ENCODE results near the gene SARS1.

Gene SARS1

DNA sequence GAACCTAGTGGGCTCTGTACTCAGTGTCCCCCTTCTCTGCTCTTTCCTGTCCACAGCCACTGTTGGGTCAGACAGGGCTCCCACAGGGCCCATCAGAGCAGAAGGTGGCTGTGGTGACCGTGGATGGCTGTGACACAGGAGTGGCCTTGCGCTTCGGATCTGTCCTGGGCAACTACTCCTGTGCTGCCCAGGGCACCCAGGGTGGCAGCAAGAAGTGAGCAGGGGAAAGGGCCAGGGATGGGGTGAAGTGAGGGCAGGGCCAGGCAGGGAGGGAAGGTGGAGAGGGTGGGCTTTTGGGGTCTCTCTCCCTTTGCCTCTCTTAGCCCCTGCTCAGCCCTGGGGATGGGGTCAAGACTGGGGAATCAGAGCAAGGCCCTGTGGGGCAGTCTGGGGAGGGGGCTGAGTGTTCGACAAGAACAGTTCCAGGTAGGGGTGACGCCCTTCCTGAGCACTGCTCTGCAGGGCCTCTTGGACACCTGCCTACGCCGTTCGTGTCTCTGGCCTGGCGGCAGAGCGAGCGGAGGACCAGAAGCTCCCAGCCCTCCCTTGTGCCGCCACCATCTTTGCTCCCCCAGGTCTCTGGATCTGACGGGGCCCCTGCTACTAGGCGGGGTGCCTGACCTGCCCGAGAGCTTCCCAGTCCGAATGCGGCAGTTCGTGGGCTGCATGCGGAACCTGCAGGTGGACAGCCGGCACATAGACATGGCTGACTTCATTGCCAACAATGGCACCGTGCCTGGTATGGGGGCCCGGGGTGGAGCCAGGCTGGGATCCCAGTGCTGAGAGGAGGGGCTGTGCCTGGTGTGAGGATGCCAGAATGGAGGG is 48.7 kb downstream of the SARS1 start:
- DNase-seq (ENCODE audit: low read depth), result no peak

DNA sequence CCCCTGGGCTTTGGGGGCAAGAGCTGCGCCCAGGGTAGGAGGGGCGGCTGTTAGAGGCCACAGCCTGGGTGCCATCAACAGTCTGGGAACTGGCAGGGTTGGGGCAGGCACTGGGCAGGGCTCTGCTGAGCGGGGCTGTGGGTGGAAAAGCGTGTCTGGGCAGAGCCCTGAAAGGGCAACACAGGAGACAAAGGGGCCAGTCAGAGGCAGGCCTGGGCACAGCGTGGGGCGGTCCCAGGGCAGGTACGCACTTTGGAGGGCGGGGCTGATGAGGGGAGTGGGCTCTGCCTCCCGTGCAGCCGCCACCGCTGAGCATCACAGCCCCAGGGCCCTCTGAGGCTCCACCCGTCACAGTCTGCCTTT is 49.5 kb downstream of the SARS1 start:
- DNase-seq (ENCODE audit: low read depth), result no peak

DNA sequence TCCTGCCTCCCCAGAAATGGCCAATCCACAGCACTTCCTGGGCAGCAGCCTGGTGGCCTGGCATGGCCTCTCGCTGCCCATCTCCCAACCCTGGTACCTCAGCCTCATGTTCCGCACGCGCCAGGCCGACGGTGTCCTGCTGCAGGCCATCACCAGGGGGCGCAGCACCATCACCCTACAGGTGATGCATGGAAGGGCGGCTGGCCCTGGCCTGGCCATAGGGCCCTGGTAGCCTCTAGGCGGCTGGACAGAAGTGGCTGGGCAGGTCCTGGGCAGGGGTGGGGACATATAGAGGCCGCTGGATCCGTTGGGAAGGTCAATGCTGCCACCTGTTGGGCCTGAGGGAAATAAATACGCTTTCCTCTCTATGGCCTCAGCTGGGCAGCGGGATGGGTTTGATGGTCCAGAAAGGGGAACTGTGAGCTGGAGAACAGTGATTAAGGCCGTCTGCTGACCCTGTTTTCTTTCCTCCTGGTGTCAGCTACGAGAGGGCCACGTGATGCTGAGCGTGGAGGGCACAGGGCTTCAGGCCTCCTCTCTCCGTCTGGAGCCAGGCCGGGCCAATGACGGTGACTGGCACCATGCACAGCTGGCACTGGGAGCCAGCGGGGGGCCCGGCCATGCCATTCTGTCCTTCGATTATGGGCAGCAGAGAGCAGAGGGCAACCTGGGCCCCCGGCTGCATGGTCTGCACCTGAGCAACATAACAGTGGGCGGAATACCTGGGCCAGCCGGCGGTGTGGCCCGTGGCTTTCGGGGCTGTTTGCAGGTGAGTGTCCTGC is 50.1 kb downstream of the SARS1 start:
- peak; percentile 60 for DNase-seq (ENCODE audit: low read depth)

DNA sequence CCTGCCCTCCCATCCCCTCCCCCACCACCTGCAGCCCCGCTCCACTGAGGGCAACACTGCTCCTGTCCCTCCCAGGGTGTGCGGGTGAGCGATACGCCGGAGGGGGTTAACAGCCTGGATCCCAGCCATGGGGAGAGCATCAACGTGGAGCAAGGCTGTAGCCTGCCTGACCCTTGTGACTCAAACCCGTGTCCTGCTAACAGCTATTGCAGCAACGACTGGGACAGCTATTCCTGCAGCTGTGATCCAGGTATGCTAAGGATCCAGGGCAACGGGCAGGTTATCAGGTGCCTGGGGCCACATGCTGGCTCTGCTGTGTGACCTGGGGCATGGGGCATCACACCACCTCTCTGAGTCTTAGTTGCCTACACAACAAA is 50.6 kb downstream of the SARS1 start:
- DNase-seq (ENCODE audit: low read depth), result no peak

DNA sequence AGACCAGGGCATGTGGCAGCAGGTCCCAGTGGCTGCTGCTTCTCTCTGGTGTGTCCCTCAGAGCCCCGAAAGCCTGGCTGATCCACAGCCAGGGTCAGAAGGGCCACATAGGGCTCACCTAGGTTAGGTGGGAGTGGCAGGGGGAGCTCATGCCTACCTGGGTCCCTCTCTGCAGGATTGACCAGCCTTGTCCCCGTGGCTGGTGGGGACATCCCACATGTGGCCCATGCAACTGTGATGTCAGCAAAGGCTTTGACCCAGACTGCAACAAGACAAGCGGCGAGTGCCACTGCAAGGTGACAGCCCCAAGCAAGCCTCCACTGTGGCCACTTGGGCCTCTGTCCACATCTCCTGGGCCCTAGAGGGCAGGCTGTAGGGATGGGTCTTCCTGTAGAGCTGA is 51.3 kb downstream of the SARS1 start:
- no peak for DNase-seq (ENCODE audit: low read depth)

DNA sequence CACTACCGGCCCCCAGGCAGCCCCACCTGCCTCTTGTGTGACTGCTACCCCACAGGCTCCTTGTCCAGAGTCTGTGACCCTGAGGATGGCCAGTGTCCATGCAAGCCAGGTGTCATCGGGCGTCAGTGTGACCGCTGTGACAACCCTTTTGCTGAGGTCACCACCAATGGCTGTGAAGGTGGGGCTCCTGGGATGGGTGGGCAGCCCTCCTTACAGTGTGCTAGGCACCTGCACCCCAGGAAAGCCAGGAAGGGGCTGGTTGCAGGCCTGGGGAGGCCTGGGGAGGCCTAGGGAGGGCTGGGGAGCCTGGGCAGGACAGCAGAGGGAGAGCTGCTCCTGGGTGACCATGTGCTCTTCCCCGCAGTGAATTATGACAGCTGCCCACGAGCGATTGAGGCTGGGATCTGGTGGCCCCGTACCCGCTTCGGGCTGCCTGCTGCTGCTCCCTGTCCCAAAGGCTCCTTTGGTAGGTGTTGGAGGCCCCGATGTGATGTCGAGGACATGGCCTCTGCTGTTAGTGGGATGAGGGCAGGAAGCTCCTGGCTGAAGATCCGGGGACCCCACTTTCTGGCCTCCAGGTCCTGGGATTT is 52.1 kb downstream of the SARS1 start:
- DNase-seq (ENCODE audit: low read depth), result no peak

DNA sequence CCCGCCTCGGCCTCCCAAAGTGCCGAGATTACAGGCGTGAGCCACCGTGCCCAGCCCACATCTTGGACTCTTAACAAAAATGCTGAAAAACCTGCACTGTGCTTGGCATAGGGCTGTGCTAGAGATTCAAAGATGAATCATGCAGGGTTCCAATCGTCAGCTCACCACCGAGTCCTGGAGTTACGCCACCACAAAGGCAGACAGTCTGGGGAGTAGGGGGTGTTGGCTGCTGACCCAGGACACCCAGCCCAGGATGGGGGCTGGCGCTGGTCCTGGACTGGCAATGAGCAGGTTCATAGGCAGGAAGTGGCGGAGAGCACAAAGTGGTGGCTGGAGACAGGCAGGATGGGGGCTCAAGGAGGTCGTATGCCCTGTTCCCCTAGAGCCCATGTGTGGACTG is 53.2 kb downstream of the SARS1 start:
- DNase-seq (ENCODE audit: low read depth), result no peak

DNA sequence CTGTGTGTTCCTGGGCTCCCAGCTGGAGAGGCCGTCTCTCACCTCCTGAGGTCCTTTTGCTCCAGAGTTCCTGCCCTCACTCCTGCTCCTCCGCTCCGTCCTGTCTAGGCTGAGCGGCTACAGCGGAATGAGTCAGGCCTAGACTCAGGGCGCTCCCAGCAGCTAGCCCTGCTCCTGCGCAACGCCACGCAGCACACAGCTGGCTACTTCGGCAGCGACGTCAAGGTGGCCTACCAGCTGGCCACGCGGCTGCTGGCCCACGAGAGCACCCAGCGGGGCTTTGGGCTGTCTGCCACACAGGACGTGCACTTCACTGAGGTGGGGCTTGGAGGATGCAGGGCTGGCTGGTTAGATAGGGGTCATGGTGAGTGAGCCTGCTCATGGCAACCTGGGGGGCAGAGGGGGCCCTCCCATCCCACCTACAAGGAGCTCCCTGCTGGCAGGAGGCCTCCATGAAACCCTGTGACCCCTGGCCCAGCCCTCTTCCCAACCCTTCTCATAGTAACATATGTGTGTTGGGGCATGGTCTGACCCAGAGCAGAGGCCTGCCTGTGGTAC is 54.1 kb downstream of the SARS1 start:
- no peak for DNase-seq (ENCODE audit: low read depth)

DNA sequence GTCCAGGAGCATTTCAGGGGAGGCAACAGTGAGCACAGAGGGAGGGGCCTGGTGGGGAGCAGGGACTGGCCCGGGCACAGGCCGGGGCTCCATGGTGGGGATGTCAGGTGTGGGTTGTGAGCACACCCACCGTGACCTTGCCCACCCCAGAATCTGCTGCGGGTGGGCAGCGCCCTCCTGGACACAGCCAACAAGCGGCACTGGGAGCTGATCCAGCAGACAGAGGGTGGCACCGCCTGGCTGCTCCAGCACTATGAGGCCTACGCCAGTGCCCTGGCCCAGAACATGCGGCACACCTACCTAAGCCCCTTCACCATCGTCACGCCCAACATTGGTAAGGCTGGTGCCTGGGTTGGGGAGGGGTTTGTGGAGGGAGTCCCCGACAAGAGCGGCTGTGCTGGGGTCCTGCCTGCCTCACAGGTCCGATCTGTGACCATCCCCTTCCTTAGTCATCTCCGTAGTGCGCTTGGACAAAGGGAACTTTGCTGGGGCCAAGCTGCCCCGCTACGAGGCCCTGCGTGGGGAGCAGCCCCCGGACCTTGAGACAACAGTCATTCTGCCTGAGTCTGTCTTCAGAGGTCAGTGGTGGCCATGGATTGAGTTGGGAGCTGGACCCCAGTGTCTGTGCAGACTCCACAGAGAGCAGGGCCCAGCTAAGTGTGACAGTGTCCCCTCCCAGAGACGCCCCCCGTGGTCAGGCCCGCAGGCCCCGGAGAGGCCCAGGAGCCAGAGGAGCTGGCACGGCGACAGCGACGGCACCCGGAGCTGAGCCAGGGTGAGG is 54.9 kb downstream of the SARS1 start:
- DNase-seq (ENCODE audit: low read depth), result no peak

DNA sequence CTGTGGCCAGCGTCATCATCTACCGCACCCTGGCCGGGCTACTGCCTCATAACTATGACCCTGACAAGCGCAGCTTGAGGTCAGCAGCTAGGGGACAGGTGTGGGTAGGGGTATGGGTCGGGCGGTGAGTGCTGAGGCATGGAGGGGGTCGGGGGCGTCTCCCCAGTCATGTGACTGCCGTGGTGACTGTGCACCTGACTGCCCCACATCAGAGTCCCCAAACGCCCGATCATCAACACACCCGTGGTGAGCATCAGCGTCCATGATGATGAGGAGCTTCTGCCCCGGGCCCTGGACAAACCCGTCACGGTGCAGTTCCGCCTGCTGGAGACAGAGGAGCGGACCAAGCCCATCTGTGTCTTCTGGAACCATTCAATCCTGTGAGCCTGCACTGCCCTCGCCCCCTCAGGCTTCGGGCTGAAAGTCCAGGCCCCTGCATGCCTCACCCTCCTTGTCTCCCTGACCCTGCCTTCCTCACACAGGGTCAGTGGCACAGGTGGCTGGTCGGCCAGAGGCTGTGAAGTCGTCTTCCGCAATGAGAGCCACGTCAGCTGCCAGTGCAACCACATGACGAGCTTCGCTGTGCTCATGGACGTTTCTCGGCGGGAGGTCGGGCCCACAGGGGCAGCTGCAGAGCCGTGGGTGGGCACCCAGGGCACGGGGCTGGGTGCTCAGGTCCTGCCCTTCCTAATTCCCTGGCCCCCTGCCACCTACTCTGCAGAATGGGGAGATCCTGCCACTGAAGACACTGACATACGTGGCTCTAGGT is 55.7 kb downstream of the SARS1 start:
- no peak for DNase-seq (ENCODE audit: low read depth)

DNA sequence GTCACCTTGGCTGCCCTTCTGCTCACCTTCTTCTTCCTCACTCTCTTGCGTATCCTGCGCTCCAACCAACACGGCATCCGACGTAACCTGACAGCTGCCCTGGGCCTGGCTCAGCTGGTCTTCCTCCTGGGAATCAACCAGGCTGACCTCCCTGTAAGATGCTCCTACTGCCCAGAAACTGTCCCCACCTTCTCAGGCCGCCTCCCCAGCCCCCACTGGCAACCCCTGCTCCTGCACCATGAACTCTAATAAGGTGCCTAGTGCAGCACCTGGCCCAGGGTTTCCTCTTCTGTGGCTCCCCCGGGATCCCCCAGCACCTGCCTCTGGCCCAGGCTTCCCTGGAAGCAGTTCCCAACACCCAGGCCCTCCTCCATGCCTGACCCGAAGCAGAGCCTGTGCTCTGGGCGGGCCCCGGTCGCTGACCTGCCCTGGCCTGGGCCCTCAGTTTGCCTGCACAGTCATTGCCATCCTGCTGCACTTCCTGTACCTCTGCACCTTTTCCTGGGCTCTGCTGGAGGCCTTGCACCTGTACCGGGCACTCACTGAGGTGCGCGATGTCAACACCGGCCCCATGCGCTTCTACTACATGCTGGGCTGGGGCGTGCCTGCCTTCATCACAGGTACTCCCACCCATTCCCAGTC is 56.4 kb downstream of the SARS1 start:
- no peak for DNase-seq (ENCODE audit: low read depth)

DNA sequence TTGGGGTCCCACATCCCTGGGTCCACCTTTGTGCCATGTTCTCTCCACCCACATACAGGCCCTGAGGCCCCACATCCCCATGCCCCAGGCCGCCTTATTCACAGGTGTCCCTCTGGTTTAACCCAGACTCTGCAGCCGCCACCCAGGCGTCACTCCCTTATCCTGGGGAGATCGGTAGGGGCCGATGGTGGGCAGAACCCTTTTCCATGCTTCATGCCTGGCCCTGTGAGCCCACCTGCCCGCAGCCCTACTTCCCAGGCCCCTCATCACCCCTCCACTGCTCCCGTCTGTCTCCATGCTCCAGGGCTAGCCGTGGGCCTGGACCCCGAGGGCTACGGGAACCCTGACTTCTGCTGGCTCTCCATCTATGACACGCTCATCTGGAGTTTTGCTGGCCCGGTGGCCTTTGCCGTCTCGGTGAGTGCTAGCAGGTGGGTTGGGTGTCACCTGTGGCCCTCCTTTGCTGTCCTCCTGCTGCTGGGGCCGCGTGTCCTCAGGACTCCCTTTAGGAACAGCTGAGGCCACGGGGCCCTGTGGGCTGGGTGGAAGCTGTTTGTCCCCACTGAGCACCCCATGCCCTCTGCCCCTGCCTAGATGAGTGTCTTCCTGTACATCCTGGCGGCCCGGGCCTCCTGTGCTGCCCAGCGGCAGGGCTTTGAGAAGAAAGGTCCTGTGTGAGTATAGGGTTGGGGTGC is 57.1 kb downstream of the SARS1 start:
- no peak for DNase-seq (ENCODE audit: low read depth)

DNA sequence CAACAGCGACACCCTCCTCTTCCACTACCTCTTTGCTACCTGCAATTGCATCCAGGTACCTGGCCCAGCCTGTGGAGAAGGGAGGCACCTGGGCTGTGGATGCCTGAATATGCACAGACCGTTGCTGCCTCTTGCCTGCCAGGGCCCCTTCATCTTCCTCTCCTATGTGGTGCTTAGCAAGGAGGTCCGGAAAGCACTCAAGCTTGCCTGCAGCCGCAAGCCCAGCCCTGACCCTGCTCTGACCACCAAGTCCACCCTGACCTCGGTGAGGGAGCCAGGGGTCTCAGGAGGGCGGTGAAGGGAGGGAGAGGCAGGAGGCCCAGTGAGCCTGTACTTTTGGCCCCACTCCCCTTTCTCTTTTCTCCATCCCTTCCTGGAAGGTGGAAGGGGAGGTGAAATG is 57.7 kb downstream of the SARS1 start:
- DNase-seq (ENCODE audit: low read depth), result no peak

DNA sequence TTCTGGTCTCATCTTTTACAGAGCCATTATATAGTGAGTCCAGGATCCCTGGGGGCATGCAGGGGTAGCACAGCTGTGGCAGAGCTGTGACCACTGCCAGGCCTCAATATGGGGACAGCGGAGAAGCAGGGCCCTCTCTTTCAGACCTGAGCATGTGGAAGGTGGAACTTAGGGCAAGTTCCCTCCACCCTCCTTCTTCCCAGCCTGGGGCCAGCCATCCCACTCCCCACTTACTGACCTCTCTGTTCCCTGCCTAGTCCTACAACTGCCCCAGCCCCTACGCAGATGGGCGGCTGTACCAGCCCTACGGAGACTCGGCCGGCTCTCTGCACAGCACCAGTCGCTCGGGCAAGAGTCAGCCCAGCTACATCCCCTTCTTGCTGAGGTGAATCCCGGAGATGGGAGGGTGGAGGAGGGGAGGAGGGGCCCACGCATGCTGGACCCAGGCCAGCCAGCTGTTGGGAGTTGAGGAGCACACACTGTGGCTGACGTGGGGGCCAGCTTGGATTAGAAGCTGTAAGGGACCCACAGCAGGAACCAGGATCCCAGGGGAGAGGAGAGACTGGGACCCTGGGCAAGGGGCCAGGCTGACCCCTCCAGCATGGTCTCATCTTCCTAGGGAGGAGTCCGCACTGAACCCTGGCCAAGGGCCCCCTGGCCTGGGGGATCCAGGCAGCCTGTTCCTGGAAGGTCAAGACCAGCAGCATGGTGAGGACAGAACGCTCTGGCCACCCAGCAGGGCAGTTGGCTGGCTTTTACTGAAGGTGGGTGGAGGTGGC is 58.5 kb downstream of the SARS1 start:
- DNase-seq (ENCODE audit: low read depth), result no peak

DNA sequence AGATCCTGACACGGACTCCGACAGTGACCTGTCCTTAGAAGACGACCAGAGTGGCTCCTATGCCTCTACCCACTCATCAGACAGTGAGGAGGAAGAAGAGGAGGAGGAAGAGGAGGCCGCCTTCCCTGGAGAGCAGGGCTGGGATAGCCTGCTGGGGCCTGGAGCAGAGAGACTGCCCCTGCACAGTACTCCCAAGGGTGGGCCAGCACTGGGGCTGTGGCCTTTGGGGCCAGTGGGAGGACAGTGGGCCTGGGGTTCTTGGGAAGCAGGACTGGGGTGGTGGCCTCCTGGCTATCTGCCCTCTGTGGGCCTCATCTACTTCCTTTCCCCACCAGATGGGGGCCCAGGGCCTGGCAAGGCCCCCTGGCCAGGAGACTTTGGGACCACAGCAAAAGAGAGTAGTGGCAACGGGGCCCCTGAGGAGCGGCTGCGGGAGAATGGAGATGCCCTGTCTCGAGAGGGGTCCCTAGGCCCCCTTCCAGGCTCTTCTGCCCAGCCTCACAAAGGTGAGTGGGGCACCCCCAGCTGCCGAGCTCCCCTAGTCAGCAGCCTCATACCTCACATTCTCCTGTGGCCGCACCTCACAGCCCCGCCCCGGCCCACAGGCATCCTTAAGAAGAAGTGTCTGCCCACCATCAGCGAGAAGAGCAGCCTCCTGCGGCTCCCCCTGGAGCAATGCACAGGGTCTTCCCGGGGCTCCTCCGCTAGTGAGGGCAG is 59.3 kb downstream of the SARS1 start:
- no peak for DNase-seq (ENCODE audit: low read depth)

DNA sequence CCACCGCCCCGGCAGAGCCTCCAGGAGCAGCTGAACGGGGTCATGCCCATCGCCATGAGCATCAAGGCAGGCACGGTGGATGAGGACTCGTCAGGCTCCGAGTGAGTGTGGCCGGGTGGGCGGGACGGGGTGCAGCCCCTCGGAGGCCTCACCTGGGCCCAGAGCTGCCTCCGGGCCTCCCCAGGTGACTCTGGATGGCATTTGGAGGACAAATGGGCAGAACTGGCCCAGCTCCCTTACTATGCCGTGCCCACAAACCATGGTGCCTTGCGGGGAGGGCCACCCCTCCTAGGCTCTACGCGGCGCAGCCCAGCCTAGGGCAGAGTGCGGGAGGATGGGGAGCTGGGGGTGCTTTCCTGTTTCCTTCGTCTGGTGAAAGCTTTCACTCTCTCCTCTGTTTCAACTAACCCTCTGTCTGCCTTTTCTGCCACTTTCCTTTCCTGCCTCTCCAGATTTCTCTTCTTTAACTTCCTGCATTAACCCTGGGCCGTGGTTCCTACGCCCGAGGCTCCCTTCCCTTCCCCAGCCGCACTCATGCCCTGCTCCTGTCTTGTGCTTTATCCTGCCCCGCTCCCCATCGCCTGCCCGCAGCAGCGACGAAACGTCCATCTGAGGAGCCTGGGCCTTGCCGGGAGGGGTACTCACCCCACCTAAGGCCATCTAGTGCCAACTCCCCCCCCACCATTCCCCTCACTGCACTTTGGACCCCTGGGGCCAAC is 60.0 kb downstream of the SARS1 start:
- no peak for DNase-seq (ENCODE audit: low read depth)

DNA sequence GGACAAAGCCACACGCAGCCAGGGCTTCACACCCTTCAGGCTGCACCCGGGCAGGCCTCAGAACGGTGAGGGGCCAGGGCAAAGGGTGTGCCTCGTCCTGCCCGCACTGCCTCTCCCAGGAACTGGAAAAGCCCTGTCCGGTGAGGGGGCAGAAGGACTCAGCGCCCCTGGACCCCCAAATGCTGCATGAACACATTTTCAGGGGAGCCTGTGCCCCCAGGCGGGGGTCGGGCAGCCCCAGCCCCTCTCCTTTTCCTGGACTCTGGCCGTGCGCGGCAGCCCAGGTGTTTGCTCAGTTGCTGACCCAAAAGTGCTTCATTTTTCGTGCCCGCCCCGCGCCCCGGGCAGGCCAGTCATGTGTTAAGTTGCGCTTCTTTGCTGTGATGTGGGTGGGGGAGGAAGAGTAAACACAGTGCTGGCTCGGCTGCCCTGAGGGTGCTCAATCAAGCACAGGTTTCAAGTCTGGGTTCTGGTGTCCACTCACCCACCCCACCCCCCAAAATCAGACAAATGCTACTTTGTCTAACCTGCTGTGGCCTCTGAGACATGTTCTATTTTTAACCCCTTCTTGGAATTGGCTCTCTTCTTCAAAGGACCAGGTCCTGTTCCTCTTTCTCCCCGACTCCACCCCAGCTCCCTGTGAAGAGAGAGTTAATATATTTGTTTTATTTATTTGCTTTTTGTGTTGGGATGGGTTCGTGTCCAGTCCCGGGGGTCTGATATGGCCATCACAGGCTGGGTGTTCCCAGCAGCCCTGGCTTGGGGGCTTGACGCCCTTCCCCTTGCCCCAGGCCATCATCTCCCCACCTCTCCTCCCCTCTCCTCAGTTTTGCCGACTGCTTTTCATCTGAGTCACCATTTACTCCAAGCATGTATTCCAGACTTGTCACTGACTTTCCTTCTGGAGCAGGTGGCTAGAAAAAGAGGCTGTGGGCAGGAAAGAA is 61.1 kb downstream of the SARS1 start:
- no peak for DNase-seq (ENCODE audit: low read depth)

Data from CMK (cell line).